ENCODE results near the gene AP2A2.

Gene AP2A2

GRCh38 chr11:976431-977160, 50.9 kb downstream of the AP2A2 start:
- TF ChIP-seq GATA2 (IDR thresholded peaks at IDR 0.05; ENCODE audit: low read depth, low read length) = no peak
- TF ChIP-seq GATA3 (IDR thresholded peaks at IDR 0.05; ENCODE audit: low read depth, low read length) = no peak

GRCh38 chr11:977830-978720, 52.4 kb downstream of the AP2A2 start:
- TF ChIP-seq GATA3 (IDR thresholded peaks at IDR 0.05; ENCODE audit: low read depth, low read length) = no peak

DNA sequence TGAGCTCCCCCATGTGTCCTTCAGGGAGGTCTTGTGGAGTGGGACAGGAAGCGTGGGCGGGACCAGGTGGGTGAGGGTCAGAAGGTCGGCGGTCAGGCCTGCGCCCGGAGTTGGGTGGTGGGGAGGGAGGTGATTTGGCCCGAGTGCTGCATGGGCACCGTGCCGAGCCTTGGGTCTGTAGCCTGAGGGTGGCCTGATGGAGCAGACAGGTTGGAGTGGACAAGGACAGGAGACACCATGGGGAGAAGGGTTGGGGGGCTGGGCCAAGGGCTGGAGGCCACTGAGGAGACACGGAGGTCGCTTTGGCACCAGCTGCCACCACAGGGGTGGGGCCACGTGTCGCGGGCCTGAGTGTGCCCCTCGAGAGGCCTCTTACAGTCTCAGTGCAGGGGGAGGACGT, 53.1 kb downstream of the AP2A2 start:
- TF ChIP-seq GATA3 (IDR thresholded peaks at IDR 0.05; ENCODE audit: low read depth, low read length) (no peak), GATA2 (IDR thresholded peaks at IDR 0.05; ENCODE audit: low read depth, low read length) (no peak)

- TF ChIP-seq GATA2 (IDR thresholded peaks at IDR 0.05; ENCODE audit: low read depth, low read length) (no peak), GATA3 (IDR thresholded peaks at IDR 0.05; ENCODE audit: low read depth, low read length) (no peak)
These were observed 55.0 kb downstream of the AP2A2 start for GRCh38 chr11:980438-981357.

DNA sequence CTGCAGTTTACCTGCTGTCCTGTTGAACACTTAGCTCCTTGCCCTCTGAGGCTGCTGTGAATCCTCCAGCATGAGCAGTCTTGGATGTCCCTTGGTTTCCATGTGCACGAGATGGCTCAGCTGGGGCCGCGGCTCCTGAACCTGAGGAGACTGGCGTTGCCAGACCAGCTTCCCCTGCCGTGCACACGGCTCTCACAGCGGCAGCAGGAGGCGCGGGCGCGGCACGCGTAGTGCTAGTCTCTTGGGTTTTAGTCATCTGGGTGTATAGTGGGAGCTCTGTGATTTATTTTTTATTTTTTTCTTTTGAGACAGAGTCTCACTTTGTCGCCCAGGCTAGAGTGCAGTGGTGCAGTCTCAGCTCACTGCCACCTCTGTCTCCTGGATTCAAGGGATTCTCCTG, 56.1 kb downstream of the AP2A2 start:
- TF ChIP-seq GATA2 (IDR thresholded peaks at IDR 0.05; ENCODE audit: low read depth, low read length) (no peak), GATA3 (IDR thresholded peaks at IDR 0.05; ENCODE audit: low read depth, low read length) (no peak)

- TF ChIP-seq GATA2 (IDR thresholded peaks at IDR 0.05; ENCODE audit: low read depth, low read length) = no peak
- no peak for TF ChIP-seq GATA3 (IDR thresholded peaks at IDR 0.05; ENCODE audit: low read depth, low read length)
These were observed 58.9 kb downstream of the AP2A2 start for GRCh38 chr11:984546-984945.

- TF ChIP-seq GATA2 (IDR thresholded peaks at IDR 0.05; ENCODE audit: low read depth, low read length) = no peak
- TF ChIP-seq GATA3 (IDR thresholded peaks at IDR 0.05; ENCODE audit: low read depth, low read length) = no peak
These were observed 59.7 kb downstream of the AP2A2 start for GRCh38 chr11:985406-985805.

GRCh38 chr11:985848-986247, 60.2 kb downstream of the AP2A2 start:
- TF ChIP-seq GATA2 (IDR thresholded peaks at IDR 0.05; ENCODE audit: low read depth, low read length) (no peak), GATA3 (IDR thresholded peaks at IDR 0.05; ENCODE audit: low read depth, low read length) (no peak)

GRCh38 chr11:986270-986951, 60.7 kb downstream of the AP2A2 start:
- TF ChIP-seq GATA3 (IDR thresholded peaks at IDR 0.05; ENCODE audit: low read depth, low read length) = no peak
- TF ChIP-seq GATA2 (IDR thresholded peaks at IDR 0.05; ENCODE audit: low read depth, low read length) = no peak

DNA sequence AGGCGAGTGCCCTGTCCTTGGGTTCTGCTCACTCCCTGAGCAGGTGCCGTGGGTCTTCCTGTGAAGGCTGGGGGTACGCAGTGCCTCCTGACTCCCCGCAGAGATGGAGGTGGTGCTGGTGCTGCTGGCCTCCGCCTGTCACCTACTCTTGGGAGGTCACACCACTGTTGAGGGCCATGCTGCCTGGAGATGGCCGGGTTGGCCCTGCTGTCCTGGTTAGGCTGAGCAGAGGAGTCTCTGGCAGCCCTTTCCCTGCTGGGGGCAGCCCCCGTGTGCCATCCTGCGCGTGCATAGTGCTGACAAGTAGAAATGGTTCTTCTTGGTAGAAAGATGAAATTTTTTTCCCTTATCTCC, 61.3 kb downstream of the AP2A2 start:
- TF ChIP-seq GATA2 (IDR thresholded peaks at IDR 0.05; ENCODE audit: low read depth, low read length) (no peak), GATA3 (IDR thresholded peaks at IDR 0.05; ENCODE audit: low read depth, low read length) (no peak)

- no peak for TF ChIP-seq GATA3 (IDR thresholded peaks at IDR 0.05; ENCODE audit: low read depth, low read length)
- no peak for TF ChIP-seq GATA2 (IDR thresholded peaks at IDR 0.05; ENCODE audit: low read depth, low read length)
These were observed 62.0 kb downstream of the AP2A2 start for GRCh38 chr11:987671-988070.

- TF ChIP-seq GATA2 (IDR thresholded peaks at IDR 0.05; ENCODE audit: low read depth, low read length) (no peak), GATA3 (IDR thresholded peaks at IDR 0.05; ENCODE audit: low read depth, low read length) (no peak)
These were observed 64.4 kb downstream of the AP2A2 start for GRCh38 chr11:990101-990500.

DNA sequence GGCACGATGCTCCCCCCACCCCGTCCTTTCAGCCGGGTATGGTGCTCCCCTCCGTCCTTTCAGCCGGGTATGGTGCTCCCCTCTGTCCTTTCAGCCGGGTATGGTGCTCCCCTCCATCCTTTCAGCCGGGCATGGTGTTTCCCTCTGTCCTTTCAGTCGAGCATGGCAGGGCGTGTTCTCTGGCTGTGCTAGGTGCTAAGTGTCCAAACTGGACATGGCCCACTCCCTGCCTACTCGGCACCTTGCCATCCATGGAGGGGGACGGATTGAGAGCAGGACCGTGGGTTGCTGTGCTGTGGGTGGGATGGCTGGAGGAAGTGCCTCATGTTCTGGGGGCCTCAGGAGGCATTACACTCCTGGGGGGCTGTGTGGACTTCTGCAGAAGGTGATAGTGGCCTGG, 65.4 kb downstream of the AP2A2 start:
- no peak for TF ChIP-seq GATA3 (IDR thresholded peaks at IDR 0.05; ENCODE audit: low read depth, low read length)
- no peak for TF ChIP-seq GATA2 (IDR thresholded peaks at IDR 0.05; ENCODE audit: low read depth, low read length)

Measured in SH-SY5Y (cell line).